ENCODE data around the gene FAM221B.

Gene FAM221B

GRCh38 chr9:35820076-35820475 lies 8.5 kb downstream of the FAM221B start:
- DNase-seq (ENCODE audit: low spot score): no peak

GRCh38 chr9:35818341-35818740 lies 10.2 kb downstream of the FAM221B start:
- DNase-seq (ENCODE audit: low spot score): no peak

- DNase-seq (ENCODE audit: low spot score): peak; percentile 57
These were observed 11.8 kb downstream of the FAM221B start for GRCh38 chr9:35816708-35817107.

- peak; percentile 99 for DNase-seq (ENCODE audit: low spot score)
These were observed 13.5 kb downstream of the FAM221B start, which contains the start of gene HINT2 for GRCh38 chr9:35814841-35815543. Gene HINT2 (minus strand): TSS chr9:35815042. CDS start chr9:35814979, 63 bp downstream.

GRCh38 chr9:35814106-35814840 lies 14.3 kb downstream of the FAM221B start:
- peak; percentile 77 for DNase-seq (ENCODE audit: low spot score)

GRCh38 chr9:35813434-35814105 lies 15.0 kb downstream of the FAM221B start:
- peak; percentile 39 for DNase-seq (ENCODE audit: low spot score)

GRCh38 chr9:35812025-35812602 lies 16.4 kb downstream of the FAM221B start, which contains the start of gene SPAG8:
Gene SPAG8 (minus strand): TSS chr9:35812262. CDS start chr9:35812147, 115 bp downstream.
- peak; percentile 95 for DNase-seq (ENCODE audit: low spot score)

GRCh38 chr9:35811381-35812024 lies 17.0 kb downstream of the FAM221B start:
- no peak for DNase-seq (ENCODE audit: low spot score)

- DNase-seq (ENCODE audit: low spot score): no peak
These were observed 18.4 kb downstream of the FAM221B start for GRCh38 chr9:35810122-35810521.

- DNase-seq (ENCODE audit: low spot score): no peak
These were observed 20.1 kb downstream of the FAM221B start for GRCh38 chr9:35808433-35808832.

- DNase-seq (ENCODE audit: low spot score): no peak
These were observed 22.4 kb downstream of the FAM221B start for GRCh38 chr9:35806101-35806500.

GRCh38 chr9:35801328-35802128 lies 27.0 kb downstream of the FAM221B start:
- no peak for DNase-seq (ENCODE audit: low spot score)

GRCh38 chr9:35800530-35800929 lies 28.0 kb downstream of the FAM221B start:
- DNase-seq (ENCODE audit: low spot score): no peak

GRCh38 chr9:35798658-35799374 lies 29.7 kb downstream of the FAM221B start:
- peak; percentile 55 for DNase-seq (ENCODE audit: low spot score)

- DNase-seq (ENCODE audit: low spot score): no peak
These were observed 31.0 kb downstream of the FAM221B start for GRCh38 chr9:35797311-35798109.

GRCh38 chr9:35795695-35796094 lies 32.8 kb downstream of the FAM221B start:
- DNase-seq (ENCODE audit: low spot score): no peak

GRCh38 chr9:35793461-35793860 lies 35.1 kb downstream of the FAM221B start:
- peak; percentile 65 for DNase-seq (ENCODE audit: low spot score)

- DNase-seq (ENCODE audit: low spot score): no peak
These were observed 35.7 kb downstream of the FAM221B start for GRCh38 chr9:35792826-35793225.
